ENCODE data around the gene RNF223.
"Not testable (repeated sequence)": the region's sequence is repeated elsewhere in the genome, so short reads cannot be mapped to it uniquely, and the experiment has no call there.

The RNF223 gene

GRCh38 chr1:1033731-1034438, 40.2 kb downstream of the RNF223 start:
- H3K4me3 ChIP-seq (ENCODE audit: low read depth, low read length) = no peak overlapping the region
- TF ChIP-seq, protein P1, sequence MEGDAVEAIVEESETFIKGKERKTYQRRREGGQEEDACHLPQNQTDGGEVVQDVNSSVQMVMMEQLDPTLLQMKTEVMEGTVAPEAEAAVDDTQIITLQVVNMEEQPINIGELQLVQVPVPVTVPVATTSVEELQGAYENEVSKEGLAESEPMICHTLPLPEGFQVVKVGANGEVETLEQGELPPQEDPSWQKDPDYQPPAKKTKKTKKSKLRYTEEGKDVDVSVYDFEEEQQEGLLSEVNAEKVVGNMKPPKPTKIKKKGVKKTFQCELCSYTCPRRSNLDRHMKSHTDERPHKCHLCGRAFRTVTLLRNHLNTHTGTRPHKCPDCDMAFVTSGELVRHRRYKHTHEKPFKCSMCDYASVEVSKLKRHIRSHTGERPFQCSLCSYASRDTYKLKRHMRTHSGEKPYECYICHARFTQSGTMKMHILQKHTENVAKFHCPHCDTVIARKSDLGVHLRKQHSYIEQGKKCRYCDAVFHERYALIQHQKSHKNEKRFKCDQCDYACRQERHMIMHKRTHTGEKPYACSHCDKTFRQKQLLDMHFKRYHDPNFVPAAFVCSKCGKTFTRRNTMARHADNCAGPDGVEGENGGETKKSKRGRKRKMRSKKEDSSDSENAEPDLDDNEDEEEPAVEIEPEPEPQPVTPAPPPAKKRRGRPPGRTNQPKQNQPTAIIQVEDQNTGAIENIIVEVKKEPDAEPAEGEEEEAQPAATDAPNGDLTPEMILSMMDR (IDR thresholded peaks at IDR 0.05; ENCODE audit: insufficient read depth, low read length, missing control alignments) = no peak
- POLR2A ChIA-PET = interaction anchor here (0.6 kb wide), 1 partner anchor 14 kb away, joined by 3 read pairs; the partner anchor contains the start of gene AGRN
- no peak for DNase-seq (ENCODE audit: low read depth, low spot score)
- CTCF ChIA-PET = interaction anchor here (0.8 to 2.4 kb wide), 5 partner anchors 10 to 174 kb away, joined by 3 to 11 read pairs (median 6); no protein-coding TSS in a partner anchor

GRCh38 chr1:1033009-1033587, 41.0 kb downstream of the RNF223 start:
- TF ChIP-seq, protein P1 (IDR thresholded peaks at IDR 0.05; ENCODE audit: insufficient read depth, low read length, missing control alignments) = peak; percentile 82
- ChIA-PET POLR2A (interaction anchor here (0.6 to 0.8 kb wide), 2 partner anchors 14 kb away, joined by 3 read pairs; partner anchors contain the start of gene AGRN), CTCF (interaction anchor here (0.8 to 2.7 kb wide), 8 partner anchors 8 to 338 kb away, joined by 3 to 17 read pairs (median 6); partner anchors contain the start of gene AGRN)
- no peak for DNase-seq (ENCODE audit: low read depth, low spot score)
- H3K4me3 ChIP-seq (ENCODE audit: low read depth, low read length) = peak overlapping the region; percentile 29

DNA sequence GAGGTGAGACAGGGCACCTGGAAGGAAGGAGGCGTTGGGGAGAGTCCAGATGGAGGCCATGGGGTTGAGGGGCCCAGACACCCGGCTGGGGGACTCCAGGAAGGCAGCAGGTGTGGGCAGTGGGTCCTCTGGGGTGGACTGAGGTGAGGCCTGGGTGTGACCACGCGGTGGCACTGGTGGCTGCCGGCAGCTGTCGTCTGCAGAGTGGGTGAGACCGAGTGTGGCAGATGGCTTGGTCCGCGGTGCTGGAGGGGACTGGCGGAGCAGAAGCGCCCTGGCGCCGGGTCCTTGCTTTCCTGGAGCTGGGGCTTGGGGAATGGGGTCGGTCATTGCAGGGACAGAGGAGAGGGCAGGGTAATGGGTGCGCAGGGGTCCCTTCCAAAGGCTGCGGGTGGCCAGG, 41.7 kb downstream of the RNF223 start:
- ChIA-PET CTCF (interaction anchor here (0.7 to 2.7 kb wide), 9 partner anchors 7 to 339 kb away, joined by 3 to 17 read pairs (median 5); partner anchors contain the start of gene AGRN), POLR2A (interaction anchor here (0.8 to 1.2 kb wide), 2 partner anchors 13 to 14 kb away, joined by 3 to 5 read pairs; partner anchors contain the start of gene AGRN)
- H3K4me3 ChIP-seq (ENCODE audit: low read depth, low read length) = no peak overlapping the region

GRCh38 chr1:1031659-1032235, 42.4 kb downstream of the RNF223 start:
- TF ChIP-seq, protein P1 (IDR thresholded peaks at IDR 0.05; ENCODE audit: insufficient read depth, low read length, missing control alignments) = no peak
- POLR2A ChIA-PET = interaction anchor here (1.2 kb wide), 1 partner anchor 14 kb away, joined by 5 read pairs; no protein-coding TSS in a partner anchor
- no peak for DNase-seq (ENCODE audit: low read depth, low spot score)
- no peak overlapping the region for H3K4me3 ChIP-seq (ENCODE audit: low read depth, low read length)
- CTCF ChIA-PET = interaction anchor here (0.7 to 2.7 kb wide), 8 partner anchors 8 to 339 kb away, joined by 3 to 17 read pairs (median 4); partner anchors contain the start of gene AGRN

More for the DNA sequence above, 41.7 kb downstream of the RNF223 start:
- no peak for DNase-seq (ENCODE audit: low read depth, low spot score)
- TF ChIP-seq, protein P1 (IDR thresholded peaks at IDR 0.05; ENCODE audit: insufficient read depth, low read length, missing control alignments) = no peak

GRCh38 chr1:1030867-1031658, 43.0 kb downstream of the RNF223 start:
- not testable (repeated sequence) for H3K4me3 ChIP-seq (ENCODE audit: low read depth, low read length); DNase-seq (ENCODE audit: low read depth, low spot score)
- ChIA-PET CTCF (interaction anchor here (1.1 to 2.7 kb wide), 7 partner anchors 7 to 340 kb away, joined by 3 to 17 read pairs (median 4); partner anchors contain the start of gene AGRN), POLR2A (interaction anchor here (1.2 kb wide), 1 partner anchor 13 kb away, joined by 5 read pairs; no protein-coding TSS in a partner anchor)

DNA sequence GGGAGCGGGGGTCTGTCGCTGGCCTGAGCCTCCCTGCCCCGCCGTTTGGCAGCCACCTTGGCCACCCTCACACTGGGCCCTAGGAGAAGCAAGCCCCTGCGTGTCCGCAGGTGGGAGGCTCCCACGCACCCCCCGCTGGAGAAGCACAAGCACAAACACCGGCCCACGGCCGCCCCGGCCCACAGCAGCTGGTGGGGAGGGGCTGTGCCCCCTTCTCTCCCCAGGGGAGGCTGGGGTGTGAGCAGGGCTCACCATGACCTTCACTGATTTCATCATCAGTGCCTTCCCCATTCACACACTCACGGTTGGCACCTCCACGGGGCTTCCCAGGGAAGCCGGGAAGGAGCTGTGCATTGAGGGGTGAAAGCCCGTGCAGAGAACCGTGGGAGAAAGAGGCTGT, 46.3 kb downstream of the RNF223 start:
- no peak for DNase-seq (ENCODE audit: low read depth, low spot score)
- no peak overlapping the region for H3K4me3 ChIP-seq (ENCODE audit: low read depth, low read length)
- ChIA-PET CTCF (no interaction called here), POLR2A (no interaction called here)
- TF ChIP-seq, protein P1 (IDR thresholded peaks at IDR 0.05; ENCODE audit: insufficient read depth, low read length, missing control alignments) = no peak
